ENCODE measurements around the gene FABP6.

FABP6 gene

GRCh38 chr5:160263326-160263855 is 34.1 kb downstream of the FABP6 start:
- no peak for DNase-seq

GRCh38 chr5:160266044-160266443 is 36.7 kb downstream of the FABP6 start:
- DNase-seq, result no peak

GRCh38 chr5:160266752-160267345 is 37.5 kb downstream of the FABP6 start:
- DNase-seq, result no peak

GRCh38 chr5:160268121-160268520 is 38.8 kb downstream of the FABP6 start:
- no peak for DNase-seq

- no peak for DNase-seq
Observed at GRCh38 chr5:160269017-160269416, 39.7 kb downstream of the FABP6 start.

- DNase-seq, result no peak
Observed at GRCh38 chr5:160270704-160271103, 41.4 kb downstream of the FABP6 start.

GRCh38 chr5:160271396-160271795 is 42.1 kb downstream of the FABP6 start:
- no peak for DNase-seq

GRCh38 chr5:160271836-160272235 is 42.5 kb downstream of the FABP6 start:
- DNase-seq, result no peak

- no peak for DNase-seq
Observed at GRCh38 chr5:160272264-160272663, 43.0 kb downstream of the FABP6 start.

GRCh38 chr5:160272889-160273288 is 43.6 kb downstream of the FABP6 start:
- DNase-seq, result no peak

GRCh38 chr5:160274483-160274931 is 45.2 kb downstream of the FABP6 start:
- DNase-seq, result no peak

GRCh38 chr5:160278343-160278742 is 49.0 kb downstream of the FABP6 start:
- no peak for DNase-seq

GRCh38 chr5:160280384-160281095 is 51.2 kb downstream of the FABP6 start:
- DNase-seq, result no peak

GRCh38 chr5:160281275-160281674 is 52.0 kb downstream of the FABP6 start:
- DNase-seq, result no peak

- no peak for DNase-seq
Observed at GRCh38 chr5:160284291-160284873, 55.1 kb downstream of the FABP6 start.

GRCh38 chr5:160285316-160285715 is 56.0 kb downstream of the FABP6 start:
- no peak for DNase-seq

- DNase-seq, result no peak
Observed at GRCh38 chr5:160286947-160287346, 57.6 kb downstream of the FABP6 start.

GRCh38 chr5:160287378-160288051 is 58.2 kb downstream of the FABP6 start:
- DNase-seq, result no peak
